A549 treated with dexamethasone at 1 μM for 4 hours (cell line): ENCODE data around the gene FUT3. TPM values are rescaled to one million over a fixed set of nuclear protein-coding genes. Genes with fewer than 3 reads are reported as not detected.

Source experiments
- total RNA-seq: library from RNA; stranded (reverse); fragments of 200-300 nt; extraction: Qiagen RNA extraction; gene quantifications from 5 replicates; pipeline ENCODE4 v1.2.3, GENCODE V29; 2022

Gene FUT3
- 0.07 to 0.11 TPM in 2 of 5 replicates, not detected in the others for total RNA-seq

GRCh38 chr19:5851302-5851701 lies at the start of gene FUT3:
Gene FUT3 (minus strand): TSS chr19:5851449.

GRCh38 chr19:5839065-5840017 lies 11.9 kb downstream of the FUT3 start, which contains the start of gene FUT6:
Gene FUT6 (minus strand): TSS chr19:5839702. CDS start chr19:5832567, 7,135 bp downstream.

GRCh38 chr19:5804516-5805461 lies 46.5 kb downstream of the FUT3 start, which contains the start of gene NRTN:
Gene NRTN (plus strand): TSS chr19:5805067. CDS start chr19:5824166, 19,099 bp downstream.

Other genes with a start within 250 kb of the FUT3 start
- gene SAFB2, start 228.7 kb downstream of the FUT3 start, total RNA-seq: 23.3 to 45.0 TPM (median 37.3 TPM) in 5 replicates
- 48.8 to 67.2 TPM (median 62.4 TPM) in 5 replicates for gene SAFB, start 228.4 kb downstream of the FUT3 start, total RNA-seq
- gene MICOS13, start 170.9 kb downstream of the FUT3 start, total RNA-seq: 49.5 to 70.9 TPM (median 63.4 TPM) in 5 replicates
- 2.8 to 4.4 TPM (median 3.4 TPM) in 5 replicates for gene HSD11B1L, start 170.4 kb downstream of the FUT3 start, total RNA-seq
- gene RPL36, start 161.2 kb downstream of the FUT3 start, total RNA-seq: 694 to 907 TPM (median 711 TPM) in 5 replicates
- 42.7 to 65.3 TPM (median 62.4 TPM) in 5 replicates for gene LONP1, start 131.3 kb downstream of the FUT3 start, total RNA-seq
- not detected in 5 replicates for gene CATSPERD, start 130.8 kb downstream of the FUT3 start, total RNA-seq
- gene PRR22, start 66.7 kb downstream of the FUT3 start, total RNA-seq: 1.6 to 2.7 TPM (median 2.1 TPM) in 5 replicates
- gene DUS3L, start 60.3 kb downstream of the FUT3 start, total RNA-seq: 22.3 to 34.2 TPM (median 33.0 TPM) in 5 replicates
- 0.46 to 1.8 TPM (median 1.3 TPM) in 5 replicates for gene NRTN, start 46.4 kb downstream of the FUT3 start, total RNA-seq
- 0.11 TPM in 1 of 5 replicates, not detected in the others for gene FUT6, start 11.7 kb downstream of the FUT3 start, total RNA-seq
- gene FUT5, start 19.1 kb upstream of the FUT3 start, total RNA-seq: not detected in 5 replicates
- gene NDUFA11, start 52.3 kb upstream of the FUT3 start, total RNA-seq: 215 to 274 TPM (median 268 TPM) in 5 replicates
- gene VMAC, start 53.4 kb upstream of the FUT3 start, total RNA-seq: 0.24 to 0.59 TPM (median 0.51 TPM) in 5 replicates
- 0.68 to 1.9 TPM (median 1.7 TPM) in 5 replicates for gene CAPS, start 62.8 kb upstream of the FUT3 start, total RNA-seq
- gene RANBP3, start 126.7 kb upstream of the FUT3 start, total RNA-seq: 34.3 to 46.7 TPM (median 44.7 TPM) in 5 replicates